Stimulated activated CD8-positive, alpha-beta memory T cell treated with anti-CD3 and anti-CD28 coated beads, Interleukin-7, amount 100 ng/mL, for 24 hours (primary cell): ENCODE data around the gene RCL1.

Experiments
- DNase-seq: peaks from one replicate; pipeline ENCODE4 v3.0.0-alpha.2; 2020; ENCODE audit warnings: low read depth

Gene RCL1

DNA sequence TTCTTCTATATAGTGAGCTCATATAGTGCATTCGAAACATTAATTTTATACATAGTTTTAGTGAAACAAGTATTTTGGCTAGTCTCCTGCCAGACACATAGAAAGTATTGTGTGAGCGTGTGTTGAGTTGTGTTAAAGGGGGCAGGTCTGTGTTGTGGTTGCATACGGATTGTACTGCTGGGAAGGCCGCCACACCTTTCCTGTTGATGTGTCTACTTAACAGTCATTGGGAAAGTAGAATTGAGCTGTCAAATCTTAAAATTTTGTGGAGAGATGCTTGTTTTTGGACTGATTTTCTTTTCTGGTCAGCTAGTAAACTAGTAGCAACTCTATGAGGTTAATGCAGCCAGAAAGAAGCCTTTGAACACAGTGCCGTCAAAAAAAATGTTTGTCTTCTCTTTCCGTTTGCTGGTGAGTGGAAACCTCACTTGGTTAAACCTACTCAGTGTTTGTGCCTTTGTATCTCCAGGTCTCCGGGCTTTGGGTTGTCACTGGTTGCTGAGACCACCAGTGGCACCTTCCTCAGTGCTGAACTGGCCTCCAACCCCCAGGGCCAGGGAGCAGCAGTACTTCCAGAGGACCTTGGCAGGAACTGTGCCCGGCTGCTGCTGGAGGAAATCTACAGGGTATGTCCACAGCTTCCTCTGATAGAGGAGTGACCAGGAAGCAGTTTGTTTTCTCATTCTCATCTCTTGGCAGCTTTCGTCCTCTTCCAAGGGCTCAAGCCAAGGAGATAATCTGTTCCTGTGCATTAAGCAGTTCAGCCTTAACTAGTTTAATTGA is 51.5 kb downstream of the RCL1 start:
- DNase-seq: no peak

DNA sequence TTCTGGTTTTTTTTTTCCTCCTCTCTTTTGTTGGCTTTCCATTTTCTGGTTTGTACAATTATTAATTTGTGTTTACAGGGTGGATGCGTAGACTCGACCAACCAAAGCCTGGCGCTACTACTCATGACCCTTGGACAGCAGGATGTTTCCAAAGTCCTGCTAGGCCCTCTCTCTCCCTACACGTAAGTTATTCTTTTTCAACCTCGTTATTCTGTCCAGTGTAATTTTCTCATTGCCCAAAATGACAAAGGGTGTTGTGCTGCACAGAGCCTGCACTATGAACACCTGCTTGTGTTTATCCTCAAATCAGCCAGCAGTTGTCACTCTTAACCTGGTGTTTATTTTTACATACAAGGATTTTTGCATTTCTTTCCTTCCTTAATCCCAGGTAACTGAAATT is 56.6 kb downstream of the RCL1 start:
- DNase-seq: no peak

DNA sequence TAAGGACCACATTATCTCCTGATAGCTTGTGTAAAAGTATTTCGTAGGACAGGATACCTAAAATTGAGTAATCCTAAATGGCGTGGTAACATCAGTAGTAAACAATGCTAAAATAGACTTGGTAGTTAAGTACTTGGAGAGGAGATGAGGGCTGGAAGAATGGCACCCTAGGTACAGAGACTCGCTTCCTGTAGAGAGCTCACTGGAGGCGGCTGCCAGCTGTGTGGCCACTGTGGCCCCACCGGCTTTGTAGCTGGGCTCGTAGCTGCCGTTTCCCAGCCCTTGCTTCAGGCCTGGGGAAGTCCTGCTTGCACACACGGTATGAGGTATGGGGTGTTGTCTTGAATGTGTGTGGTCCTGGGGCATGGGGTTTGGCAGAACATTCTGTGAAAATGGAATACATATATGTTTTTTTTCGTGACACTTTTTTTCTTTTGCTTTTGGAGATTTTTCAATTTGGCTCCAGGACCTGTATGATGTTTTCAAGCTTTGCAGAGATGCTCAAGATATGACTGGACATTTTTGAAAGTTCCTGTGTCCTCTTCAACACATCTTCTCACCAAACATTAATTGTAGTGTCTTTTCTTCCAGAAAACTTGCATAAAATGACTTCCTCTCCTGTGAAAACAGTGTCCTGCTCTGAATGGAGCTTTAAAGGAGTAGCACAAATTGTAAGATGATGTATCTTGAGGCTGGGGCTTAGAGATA is 58.0 kb downstream of the RCL1 start:
- DNase-seq: no peak

DNA sequence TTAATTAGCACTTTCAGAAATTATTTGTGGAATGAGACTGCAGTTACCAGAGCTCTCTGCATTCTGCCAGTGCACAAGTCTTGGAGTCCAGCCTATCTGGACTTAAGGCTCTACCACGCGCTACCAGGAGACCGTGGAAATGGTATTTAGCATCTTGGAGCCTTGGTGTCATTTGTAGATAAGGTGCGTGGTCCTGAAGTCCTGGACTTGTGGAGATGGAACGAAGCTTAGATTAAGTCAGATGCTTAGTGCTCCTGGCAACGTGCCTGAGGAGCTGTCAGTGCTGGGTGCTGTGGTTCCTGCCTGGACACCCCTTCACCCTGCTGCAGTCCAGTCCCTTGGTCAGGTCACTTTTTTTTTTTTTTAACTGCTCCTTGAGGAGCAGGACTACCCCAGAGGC is 59.7 kb downstream of the RCL1 start:
- DNase-seq: no peak

DNA sequence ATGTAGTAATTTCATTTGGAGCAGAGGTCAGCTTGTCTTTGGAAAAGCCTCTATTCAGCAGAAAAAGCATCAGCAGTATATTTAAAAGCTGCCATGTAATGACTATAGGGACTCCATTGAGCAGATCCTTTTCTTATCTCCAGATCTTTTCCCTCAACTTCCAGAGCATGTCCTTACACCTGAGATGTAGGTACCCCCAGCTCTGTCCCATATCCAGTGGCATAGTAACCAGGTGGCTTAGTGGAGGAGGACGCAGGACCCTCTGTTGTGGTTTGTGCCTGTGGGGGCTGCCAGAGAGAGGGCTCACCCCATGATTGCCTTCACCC is 61.5 kb downstream of the RCL1 start:
- DNase-seq: no peak

DNA sequence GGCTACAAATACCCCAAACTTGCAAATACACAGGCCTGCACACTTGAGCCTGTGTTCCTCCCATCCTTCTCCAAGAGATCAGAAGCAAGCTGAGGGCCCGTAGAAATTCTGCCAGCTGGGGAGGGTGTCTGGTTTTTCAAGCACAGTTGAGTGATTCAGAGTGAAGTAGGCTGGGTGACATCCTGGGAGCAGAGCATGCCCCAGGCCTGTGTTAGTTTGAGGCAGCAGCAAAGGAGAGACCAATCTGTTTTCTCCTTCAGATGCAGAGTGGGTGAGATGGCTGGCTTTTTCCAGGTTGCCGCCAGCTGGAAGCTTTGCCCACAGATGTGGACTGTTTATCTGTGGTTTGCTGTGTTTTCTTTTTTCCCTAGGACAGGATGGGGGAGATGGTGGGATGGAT is 63.1 kb downstream of the RCL1 start:
- no peak for DNase-seq

DNA sequence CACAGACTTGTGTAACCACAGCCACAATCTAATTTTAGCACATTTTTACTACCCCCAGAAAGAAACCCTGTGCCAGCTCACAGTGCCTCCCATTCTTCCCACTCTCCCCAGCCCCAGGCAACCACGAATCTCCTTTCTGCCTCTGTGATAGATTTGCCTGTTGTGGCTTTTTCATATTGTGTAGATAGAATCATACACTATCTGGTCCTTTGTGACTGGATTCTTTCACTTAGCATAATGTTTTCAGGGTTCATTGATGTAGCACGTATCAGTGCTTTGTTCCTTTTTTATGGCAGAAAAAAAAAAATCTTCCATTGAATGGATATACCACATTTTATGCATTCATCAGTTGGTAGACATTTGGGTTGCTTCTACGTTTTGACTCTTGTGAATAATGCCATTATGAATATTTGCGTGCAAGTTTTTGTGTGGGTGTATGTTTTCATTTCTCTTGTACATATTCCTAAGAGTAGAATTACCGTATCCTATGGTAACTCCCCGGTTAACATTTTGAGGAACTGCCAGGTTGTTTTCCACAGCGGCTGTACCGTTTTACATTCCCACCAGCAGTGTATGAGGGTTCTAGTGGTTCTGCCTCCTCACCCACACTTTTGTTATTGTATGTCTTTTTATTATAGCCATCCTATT is 64.5 kb downstream of the RCL1 start:
- DNase-seq: no peak

DNA sequence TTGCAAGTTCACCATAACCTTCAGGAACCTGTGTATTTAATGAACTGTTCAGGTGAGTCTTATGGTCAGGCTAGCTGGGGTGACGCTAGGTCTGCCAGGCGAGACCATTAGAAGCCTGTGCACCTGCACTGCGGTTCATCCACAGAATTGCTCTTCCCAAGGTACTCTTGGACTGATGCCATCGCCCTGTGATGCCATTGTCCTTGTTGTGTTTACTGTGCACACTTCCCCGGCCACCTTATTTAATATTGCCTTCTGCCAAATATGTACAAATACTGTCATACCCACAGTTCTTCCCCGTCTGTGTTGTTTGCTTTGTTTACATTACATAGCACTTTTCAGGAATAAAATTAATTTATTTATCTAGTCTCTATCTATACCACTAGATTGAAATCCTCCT is 66.3 kb downstream of the RCL1 start:
- DNase-seq: no peak

DNA sequence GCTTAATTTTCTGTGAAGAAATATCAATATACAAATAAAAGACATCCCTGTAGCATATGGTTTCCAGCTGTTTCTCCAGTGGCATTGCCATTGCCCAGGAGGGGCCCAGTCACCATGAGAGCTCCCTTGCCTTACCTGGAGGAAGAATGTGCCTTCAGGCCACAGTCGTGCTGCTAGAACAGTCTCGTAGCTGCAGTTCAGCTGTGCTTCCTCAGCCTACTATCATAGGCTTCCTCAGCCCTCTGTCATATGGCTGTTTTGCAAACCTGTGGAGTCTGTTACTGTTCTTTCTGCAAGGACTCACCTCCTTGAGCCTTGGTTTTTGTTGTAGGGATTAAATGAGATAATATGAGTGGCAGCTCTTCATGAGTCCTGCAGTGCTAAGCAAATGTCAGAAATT is 67.6 kb downstream of the RCL1 start:
- no peak for DNase-seq

DNA sequence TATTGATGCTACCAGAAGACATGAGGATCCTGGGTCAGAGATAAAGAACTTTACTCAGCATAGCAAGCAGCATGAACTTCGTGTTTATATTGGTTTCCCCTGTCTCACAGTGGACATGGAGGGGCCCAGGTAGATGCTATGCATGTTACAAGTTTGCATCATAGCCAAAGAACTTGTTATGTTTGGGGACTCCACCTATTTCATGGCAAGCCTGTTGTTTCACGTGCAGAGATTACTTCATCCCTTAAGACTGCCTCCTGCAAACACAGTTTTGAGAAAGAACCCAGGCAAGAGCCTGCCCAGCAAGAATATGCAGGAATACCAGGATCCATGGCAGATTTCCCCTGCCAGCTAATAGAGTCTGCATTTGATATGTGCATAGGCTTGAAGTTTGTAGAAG is 68.4 kb downstream of the RCL1 start:
- DNase-seq: no peak

DNA sequence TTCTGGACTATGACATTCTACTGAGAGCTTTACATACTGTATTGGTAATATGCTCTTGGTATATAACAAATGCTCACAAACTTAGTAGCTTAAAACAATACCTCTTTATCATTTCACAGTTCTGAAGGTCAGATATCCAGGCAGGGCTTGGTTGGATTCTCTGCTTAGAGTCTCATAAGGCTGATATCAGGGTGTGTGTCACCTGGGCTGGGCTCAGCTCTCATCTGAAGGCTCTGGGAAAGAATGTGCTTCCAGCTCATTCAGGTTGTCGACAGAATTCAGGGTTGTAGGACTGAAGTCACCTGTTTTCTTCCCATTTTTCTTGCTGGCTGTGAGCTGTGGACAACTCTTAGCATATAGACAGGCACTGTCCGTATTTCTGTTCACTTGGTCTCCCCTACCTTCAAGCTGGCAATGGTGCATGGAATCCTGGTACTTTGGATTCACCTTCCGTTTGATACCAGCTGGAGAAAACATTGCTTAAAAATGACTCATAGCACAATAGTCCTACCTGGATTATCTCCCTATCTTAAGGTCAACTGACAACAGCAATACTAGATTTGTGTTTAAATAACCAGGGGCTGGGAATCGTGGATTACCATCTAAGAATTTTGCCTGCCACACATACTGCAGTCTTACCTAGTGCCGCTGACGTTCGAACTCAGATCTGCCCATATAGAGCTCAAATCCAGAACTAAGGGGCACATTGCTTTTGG is 69.2 kb downstream of the RCL1 start:
- DNase-seq: no peak

DNA sequence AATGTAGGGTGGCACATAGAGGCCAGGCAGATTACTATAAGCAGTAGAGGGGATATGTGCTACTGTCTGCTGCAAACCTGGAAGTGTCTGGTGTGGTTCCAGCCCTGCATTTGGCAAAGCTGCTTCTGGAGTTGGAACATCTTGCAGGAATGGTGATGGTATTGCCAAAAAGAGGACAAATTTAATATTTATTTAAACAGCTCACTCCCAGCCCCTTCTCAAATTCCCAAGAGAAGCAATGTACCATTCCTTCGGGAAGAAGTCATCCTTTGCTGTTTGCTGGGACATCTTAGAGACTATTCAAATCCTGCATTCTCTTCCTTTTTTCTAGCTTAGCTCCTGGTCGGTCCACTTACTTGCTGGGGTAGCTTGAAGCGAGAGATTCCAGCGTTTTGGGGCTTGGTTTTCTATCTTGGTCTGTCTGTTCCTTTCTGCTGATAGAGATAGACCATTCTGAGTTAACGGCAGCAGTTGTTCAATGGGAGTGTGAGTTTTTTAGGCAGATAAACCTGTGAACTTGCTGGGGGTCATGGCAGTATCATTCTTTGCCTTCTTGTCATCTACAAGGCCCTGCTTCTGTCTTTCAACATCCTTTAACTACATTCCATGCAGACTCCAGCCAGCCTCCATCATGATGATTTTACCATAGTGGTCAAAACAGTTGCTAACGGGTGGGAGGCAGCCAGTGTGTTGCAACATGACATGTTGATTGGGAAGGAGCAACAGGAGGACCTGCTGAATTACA is 69.9 kb downstream of the RCL1 start:
- DNase-seq: no peak

DNA sequence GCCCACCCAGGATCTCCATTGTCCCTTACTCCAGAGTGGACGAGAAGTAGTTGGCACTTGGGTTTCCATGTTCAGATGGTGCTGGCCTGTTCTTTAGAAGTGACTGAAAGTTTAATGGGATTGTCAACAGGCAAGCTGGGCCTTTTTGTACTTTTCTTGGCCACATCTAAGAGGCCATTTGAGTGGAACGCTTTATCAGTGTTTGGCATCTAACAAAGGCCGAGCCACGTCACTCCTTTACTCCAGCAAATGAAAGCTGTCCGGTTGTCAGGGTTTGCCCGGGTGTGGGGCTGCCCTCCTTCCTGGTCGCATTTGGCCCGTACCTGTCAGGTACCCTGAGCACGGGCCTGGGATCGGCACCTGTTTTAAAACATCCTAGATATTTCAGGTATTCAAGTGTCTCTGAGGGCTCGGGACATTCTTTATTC is 71.5 kb downstream of the RCL1 start:
- no peak for DNase-seq

DNA sequence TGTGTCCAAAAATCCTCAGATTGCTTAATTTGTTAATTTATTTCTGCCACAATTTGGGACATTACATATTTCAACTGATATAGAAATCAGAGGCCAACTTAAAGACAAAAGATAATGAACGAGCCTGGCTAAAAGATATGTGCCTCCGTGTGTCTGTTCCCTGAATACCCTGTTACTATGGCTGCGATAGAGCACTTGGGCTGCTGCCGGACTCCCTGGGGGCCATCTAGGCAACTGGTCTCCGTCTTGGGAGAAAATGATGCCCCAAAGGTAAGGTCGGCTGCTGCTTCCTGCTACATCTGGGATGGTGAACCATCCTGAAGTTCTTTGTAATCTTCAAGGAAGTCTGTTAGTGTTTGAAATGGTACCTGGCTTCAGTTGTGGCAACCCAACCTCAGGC is 72.0 kb downstream of the RCL1 start:
- no peak for DNase-seq

DNA sequence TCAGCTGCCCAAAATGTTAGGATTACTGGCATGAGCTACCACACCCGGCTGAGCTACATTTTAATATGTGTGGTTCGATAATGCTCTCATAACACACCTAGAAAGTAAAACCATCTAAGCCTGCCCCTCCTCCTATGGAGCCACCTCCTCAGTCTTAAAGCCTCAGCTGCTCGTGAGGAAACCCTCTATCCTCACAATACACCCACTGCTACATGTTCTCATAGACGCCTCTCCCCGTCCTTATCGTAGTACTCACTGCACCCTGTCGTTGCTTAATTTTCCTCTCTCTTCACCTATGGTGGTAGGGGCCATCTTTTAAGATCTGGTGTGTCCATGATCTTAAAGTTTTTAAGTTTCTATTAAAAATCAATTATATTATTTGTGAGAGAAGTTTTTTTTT is 72.9 kb downstream of the RCL1 start:
- no peak for DNase-seq

DNA sequence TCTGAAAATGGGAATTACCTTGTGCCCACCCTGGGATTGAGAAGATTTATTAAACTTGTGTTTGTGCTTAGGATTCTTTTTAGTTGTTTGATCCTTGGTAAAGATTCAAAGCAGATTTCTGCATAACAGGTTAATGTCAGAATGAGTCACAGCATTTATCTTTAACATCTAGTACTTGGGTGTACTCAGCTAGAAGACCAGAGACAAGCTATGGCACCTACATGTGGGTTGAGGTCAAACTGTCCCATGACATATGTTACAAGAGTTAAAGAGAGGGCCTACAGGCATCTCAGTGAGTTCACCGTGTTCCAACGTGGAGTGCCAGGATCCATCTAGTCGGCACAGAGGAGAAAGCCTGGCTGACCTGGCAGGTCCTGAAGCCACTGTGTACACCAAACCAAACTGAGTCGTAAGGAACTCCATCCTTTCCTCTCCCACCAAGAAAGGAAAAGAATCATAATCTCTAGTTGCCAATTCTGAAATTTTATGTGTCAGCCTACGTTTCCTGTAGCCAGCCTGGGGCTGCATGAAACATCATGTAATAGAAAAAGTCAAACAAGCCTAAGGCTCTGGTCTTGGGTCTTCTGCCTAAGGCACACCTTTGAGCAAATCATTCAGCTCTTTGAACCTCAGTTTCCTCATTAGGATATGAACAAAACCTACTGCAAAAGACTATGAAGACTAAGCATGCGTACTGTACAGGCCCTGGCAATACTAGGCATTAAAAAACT is 73.7 kb downstream of the RCL1 start:
- DNase-seq: no peak

DNA sequence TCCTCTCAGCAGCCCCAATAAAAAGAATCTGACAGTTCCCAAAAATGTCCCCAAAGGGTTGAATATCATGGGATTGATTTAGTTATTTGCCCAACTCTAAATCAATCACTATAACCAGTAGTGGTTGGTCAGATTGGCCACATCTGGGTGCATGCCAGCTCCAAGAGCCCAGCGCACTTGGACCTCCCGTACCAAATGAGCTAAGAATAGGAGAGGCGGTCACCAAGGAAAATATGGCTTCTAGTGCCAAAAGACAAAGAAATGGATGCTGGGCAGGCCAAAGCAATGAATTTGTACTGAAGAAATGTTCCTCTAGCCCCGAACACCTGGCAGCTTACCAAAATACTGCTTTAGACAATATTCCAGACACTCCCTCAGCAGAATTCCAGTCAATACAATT is 80.3 kb downstream of the RCL1 start:
- DNase-seq: no peak

DNA sequence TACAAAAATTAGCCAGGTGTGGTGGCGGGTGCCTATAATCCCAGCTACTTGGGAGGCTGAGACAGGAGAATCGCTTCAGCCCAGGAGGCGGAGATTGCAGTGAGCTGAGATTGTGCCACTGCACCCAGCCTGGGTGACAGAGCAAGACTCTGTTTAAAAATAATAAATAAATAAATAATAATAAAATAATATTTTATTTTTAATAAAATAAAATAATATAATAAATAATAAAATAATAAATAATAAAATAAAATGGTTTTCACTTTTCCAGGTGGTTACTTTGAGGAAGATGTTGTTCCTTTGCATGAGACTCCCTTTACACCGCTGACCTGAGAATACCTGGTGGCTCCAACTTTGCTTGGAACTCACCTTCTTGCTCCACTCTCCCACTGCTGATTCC is 82.8 kb downstream of the RCL1 start:
- DNase-seq: no peak

DNA sequence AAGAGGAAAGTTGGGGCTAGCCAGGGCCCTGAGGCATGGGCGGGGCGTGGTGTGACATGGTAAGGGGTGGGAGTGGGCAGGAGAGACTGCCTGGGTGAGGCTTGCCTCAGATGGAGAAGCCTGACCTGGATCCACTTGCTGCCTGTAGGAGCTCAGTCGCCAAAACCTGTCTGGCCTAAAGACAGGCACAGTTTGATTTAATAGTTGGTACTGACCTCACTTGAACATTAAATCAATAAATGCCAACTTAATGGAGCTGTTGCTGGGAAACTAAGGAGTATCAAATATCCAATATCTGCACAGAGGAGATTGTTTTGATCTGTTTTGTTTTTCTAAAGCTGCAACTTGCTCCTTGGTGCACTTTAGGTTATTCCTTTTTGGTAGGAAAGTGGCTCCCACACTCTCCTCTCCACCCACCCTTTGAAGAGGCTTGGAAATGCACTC is 86.4 kb downstream of the RCL1 start:
- no peak for DNase-seq

DNA sequence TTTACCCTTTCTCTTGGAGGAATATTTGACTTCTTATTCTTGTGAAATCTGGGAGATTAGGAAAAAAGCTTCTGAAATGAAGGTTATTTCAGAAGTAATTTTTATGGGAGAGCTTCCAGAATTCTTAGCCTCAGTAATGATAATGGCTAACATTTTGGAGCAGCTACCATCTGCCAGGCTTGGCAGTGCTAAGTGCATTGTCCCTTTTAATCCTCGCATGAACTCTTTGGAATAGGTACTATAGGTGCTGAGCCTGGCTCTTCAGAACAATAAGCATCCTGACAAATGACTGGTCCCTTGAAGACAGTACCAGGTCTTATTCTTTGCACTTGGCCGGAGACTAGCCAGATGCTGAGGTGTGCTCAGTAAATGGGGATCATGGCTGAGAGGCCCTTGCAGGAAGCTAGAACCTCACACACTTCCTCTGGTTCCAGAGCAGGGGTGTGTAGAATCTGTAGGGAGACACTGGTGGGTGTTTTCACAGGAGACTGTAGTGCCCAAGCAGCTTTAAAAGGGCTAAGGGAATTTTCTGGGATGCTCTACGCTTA is 90.7 kb downstream of the RCL1 start:
- DNase-seq: no peak

DNA sequence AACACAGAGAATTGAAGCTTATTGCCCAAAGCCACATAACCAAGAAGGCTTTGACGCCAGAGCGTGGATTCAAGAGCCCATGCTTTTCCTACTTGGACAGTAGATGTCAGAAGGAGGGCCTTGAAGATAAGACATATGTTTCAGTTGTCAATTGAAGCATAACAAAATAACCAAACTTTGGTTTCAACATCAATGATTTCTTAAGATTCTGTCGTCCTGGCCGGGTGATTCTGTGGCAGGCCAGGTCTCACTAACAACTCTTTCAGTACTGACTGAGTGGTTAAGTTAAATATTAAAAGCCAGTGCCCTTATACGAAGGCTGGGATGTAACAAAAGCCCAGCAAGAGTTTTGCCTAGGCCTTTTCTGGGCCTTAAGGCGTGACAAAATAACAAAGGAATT is 94.0 kb downstream of the RCL1 start:
- DNase-seq: no peak
